Measurements from ENCODE around the gene ADRA2B. TPM values are rescaled to one million over a fixed set of nuclear protein-coding genes. Genes with fewer than 3 reads are reported as not detected.
"Not testable (repeated sequence)": the region's sequence is repeated elsewhere in the genome, so short reads cannot be mapped to it uniquely, and the experiment has no call there.

Gene ADRA2B
- total RNA-seq, 2 experiments from 2014 or later: 0.29 to 0.34 TPM

- peaks cover 17% of the 10 kb centered on the region for H3K36me3 Mint-ChIP-seq (ENCODE audit: low read depth)
- peak overlapping the region; percentile 99 for H3K27ac Mint-ChIP-seq
- ChIA-PET CTCF (interaction anchor here (2.0 to 3.0 kb wide), 3 partner anchors 14 to 20 kb away, joined by 9 to 19 read pairs (median 16); partner anchors contain the start of gene DUSP2), POLR2A (interaction anchor here (1.1 to 22.2 kb wide), 3 partner anchors 10 to 46 kb away, joined by 3 to 690 read pairs (median 36); partner anchors contain the start of genes ASTL, DUSP2 and STARD7)
- peaks cover 12% of the 10 kb centered on the region for H3K9me3 Mint-ChIP-seq
- no peak for ATAC-seq
- H3K27me3 Mint-ChIP-seq: no peaks in the 10 kb centered on the region
- intact Hi-C loops (cut with micrococcal nuclease): no loop called here
- no peak for DNase-seq
- H3K4me3 Mint-ChIP-seq: peak overlapping the region; percentile 12
- no peak for TF ChIP-seq CTCF (IDR thresholded peaks at IDR 0.05)
- H3K4me1 Mint-ChIP-seq (ENCODE audit: low read depth): peaks cover 80% of the 10 kb centered on the region
These were observed 45.5 kb upstream of the ADRA2B start for GRCh38 chr2:96161898-96162297.

- Mint-ChIP-seq H3K27ac (peak overlapping the region; percentile 99), H3K36me3 (ENCODE audit: low read depth) (peaks cover 17% of the 10 kb centered on the region), H3K4me1 (ENCODE audit: low read depth) (peaks cover 91% of the 10 kb centered on the region), H3K9me3 (peaks cover 12% of the 10 kb centered on the region)
- ATAC-seq; H3K27me3 Mint-ChIP-seq; intact Hi-C loops (cut with micrococcal nuclease); H3K4me3 Mint-ChIP-seq; DNase-seq: not testable (repeated sequence)
- POLR2A ChIA-PET: interaction anchor here (0.8 to 22.2 kb wide), 2 partner anchors 14 to 18 kb away, joined by 3 to 690 read pairs; partner anchors contain the start of genes ASTL and DUSP2
- CTCF ChIA-PET: interaction anchor here (1.0 to 6.2 kb wide), 4 partner anchors 9 to 22 kb away, joined by 3 to 43 read pairs (median 11); partner anchors contain the start of gene ASTL
These were observed 44.0 kb upstream of the ADRA2B start for GRCh38 chr2:96160366-96160765.

GRCh38 chr2:96159084-96159830, 42.9 kb upstream of the ADRA2B start:
- POLR2A ChIA-PET: interaction anchor here (0.8 to 22.2 kb wide), 5 partner anchors 9 to 42 kb away, joined by 3 to 690 read pairs (median 4); partner anchors contain the start of genes ASTL and DUSP2
- H3K4me3 Mint-ChIP-seq: peak overlapping the region; percentile 42

GRCh38 chr2:96158554-96158940, 42.2 kb upstream of the ADRA2B start:
- CTCF ChIA-PET: interaction anchor here (0.6 to 6.2 kb wide), 7 partner anchors 11 to 166 kb away, joined by 3 to 43 read pairs (median 8); partner anchors contain the start of gene ASTL
- intact Hi-C loops (cut with micrococcal nuclease): no loop called here
- Mint-ChIP-seq H3K27ac (peak overlapping the region; percentile 93), H3K9me3 (peaks cover 12% of the 10 kb centered on the region), H3K36me3 (ENCODE audit: low read depth) (peaks cover 16% of the 10 kb centered on the region), H3K4me1 (ENCODE audit: low read depth) (peaks cover 92% of the 10 kb centered on the region), H3K4me3 (peak overlapping the region; percentile 42), H3K27me3 (no peaks in the 10 kb centered on the region)
- DNase-seq: no peak
- no peak for TF ChIP-seq CTCF (IDR thresholded peaks at IDR 0.05)
- no peak for ATAC-seq
- POLR2A ChIA-PET: interaction anchor here (1.1 to 22.2 kb wide), 6 partner anchors 8 to 50 kb away, joined by 3 to 690 read pairs (median 6); partner anchors contain the start of genes ASTL, DUSP2 and STARD7

More at GRCh38 chr2:96159084-96159830, 42.9 kb upstream of the ADRA2B start:
- H3K9me3 Mint-ChIP-seq: peaks cover 12% of the 10 kb centered on the region
- ATAC-seq (peak; percentile 4), DNase-seq (peak; percentile 87)
- no peaks in the 10 kb centered on the region for H3K27me3 Mint-ChIP-seq
- no peak for TF ChIP-seq CTCF (IDR thresholded peaks at IDR 0.05)
- intact Hi-C loops (cut with micrococcal nuclease): no loop called here
- H3K27ac Mint-ChIP-seq: peak overlapping the region; percentile 93
- CTCF ChIA-PET: interaction anchor here (0.7 to 6.2 kb wide), 7 partner anchors 12 to 107 kb away, joined by 3 to 43 read pairs (median 8); partner anchors contain the start of genes ASTL, CIAO1 and TMEM127
- H3K4me1 Mint-ChIP-seq (ENCODE audit: low read depth): peaks cover 92% of the 10 kb centered on the region
- H3K36me3 Mint-ChIP-seq (ENCODE audit: low read depth): peaks cover 16% of the 10 kb centered on the region

GRCh38 chr2:96157649-96158553, 41.5 kb upstream of the ADRA2B start:
- H3K27ac Mint-ChIP-seq: peak overlapping the region; percentile 93
- H3K27me3 Mint-ChIP-seq: no peaks in the 10 kb centered on the region
- CTCF ChIA-PET: interaction anchor here (0.6 to 6.2 kb wide), 7 partner anchors 10 to 165 kb away, joined by 3 to 43 read pairs (median 8); partner anchors contain the start of gene ASTL
- no peak for TF ChIP-seq CTCF (IDR thresholded peaks at IDR 0.05)
- H3K36me3 Mint-ChIP-seq (ENCODE audit: low read depth): peaks cover 16% of the 10 kb centered on the region
- intact Hi-C loops (cut with micrococcal nuclease): no loop called here
- ATAC-seq: peak; percentile 73
- peak overlapping the region; percentile 42 for H3K4me3 Mint-ChIP-seq
- peak; percentile 99 for DNase-seq
- peaks cover 92% of the 10 kb centered on the region for H3K4me1 Mint-ChIP-seq (ENCODE audit: low read depth)
- POLR2A ChIA-PET: interaction anchor here (1.1 to 22.2 kb wide), 6 partner anchors 8 to 51 kb away, joined by 3 to 690 read pairs (median 6); partner anchors contain the start of genes ASTL, DUSP2 and STARD7
- peaks cover 12% of the 10 kb centered on the region for H3K9me3 Mint-ChIP-seq
